ELF-1 (cell line): Measurements from ENCODE around the gene ZNF667.

Experiments
- DNase-seq: peaks from one replicate; pipeline ENCODE4 v3.0.0-alpha.2; 2016; ENCODE audit warnings: low read depth, low spot score

The ZNF667 gene

GRCh38 chr19:56476651-56477428, at the start of gene ZNF667:
ZNF667 (minus strand) TSS chr19:56477345; CDS start chr19:56462370, 14,975 bp downstream.
- no peak for DNase-seq

GRCh38 chr19:56525214-56525860, 48.2 kb upstream of the ZNF667 start:
- DNase-seq: no peak

DNA sequence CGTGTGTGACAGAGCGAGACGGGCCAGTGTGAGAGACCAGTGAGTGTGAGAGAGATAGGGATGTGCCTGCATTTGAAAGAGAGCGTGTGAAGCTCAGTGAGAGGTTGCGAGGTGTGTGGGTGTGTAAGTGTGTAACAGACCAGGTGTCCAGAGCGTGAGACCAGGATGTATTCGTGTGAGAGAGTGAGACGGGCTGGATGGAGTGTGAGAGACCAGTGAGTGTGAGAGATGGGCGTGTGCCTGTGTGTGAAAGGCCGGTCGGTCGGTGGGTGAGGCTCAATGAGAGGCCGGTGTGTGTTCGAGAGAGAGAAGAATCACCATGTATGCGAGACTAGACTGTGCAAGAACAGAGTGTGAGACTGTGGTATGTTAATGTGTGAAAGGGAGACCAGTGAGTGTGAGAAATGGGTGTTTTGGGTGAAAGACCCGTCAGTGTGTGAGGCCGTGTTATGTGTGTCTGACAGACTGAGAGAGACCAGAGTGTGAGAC, 31.2 kb upstream of the ZNF667 start:
- DNase-seq: no peak

DNA sequence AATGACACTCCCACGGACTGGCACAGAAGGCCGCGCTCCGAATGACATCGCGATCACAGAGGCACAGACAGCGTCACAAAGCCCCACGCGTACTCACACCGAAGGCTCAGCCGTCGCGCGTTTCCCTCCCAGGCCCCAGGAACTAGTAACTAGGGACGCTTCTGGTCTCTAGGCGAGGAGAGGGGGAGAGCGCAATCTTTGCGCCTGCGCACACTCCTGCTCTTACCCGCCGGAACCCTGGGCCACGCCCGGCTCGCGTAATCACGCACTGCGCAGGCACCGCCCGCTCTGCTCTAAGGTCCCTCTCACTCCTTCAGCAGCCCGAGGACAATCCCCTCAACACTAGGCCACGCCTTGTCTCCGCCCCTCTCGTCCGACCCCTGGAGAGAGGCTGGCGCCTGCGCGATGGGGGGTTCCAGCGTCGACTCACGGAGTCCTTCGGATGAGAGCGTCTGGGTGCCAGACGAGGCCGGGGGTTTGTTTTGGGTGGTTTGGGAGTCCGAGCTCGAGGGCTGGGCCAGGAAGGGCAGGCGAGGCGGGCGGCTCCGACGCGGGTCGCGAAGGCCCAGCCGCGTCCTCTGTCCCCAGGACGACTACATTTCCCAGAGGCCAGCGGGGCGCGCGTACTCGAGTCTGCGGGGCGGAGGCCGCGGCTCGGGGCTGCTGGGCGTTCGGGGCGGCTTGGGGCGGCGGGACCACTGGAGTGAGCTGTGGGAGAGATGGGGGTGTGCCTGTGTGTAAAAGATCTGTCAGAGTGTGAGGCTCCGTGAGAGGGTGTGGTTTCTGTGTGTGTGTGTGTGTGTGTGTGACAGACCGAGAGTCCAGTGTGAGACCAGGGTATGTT, 30.5 kb upstream of the ZNF667 start, which contains the start of gene ZNF471:
Gene ZNF471 (plus strand): TSS at position 410 of the 844 bp plus-strand sequence. CDS start 3,717 bp downstream, outside the sequence.
- peak; percentile 100 for DNase-seq

GRCh38 chr19:56504581-56504980, 27.4 kb upstream of the ZNF667 start:
- DNase-seq: no peak

DNA sequence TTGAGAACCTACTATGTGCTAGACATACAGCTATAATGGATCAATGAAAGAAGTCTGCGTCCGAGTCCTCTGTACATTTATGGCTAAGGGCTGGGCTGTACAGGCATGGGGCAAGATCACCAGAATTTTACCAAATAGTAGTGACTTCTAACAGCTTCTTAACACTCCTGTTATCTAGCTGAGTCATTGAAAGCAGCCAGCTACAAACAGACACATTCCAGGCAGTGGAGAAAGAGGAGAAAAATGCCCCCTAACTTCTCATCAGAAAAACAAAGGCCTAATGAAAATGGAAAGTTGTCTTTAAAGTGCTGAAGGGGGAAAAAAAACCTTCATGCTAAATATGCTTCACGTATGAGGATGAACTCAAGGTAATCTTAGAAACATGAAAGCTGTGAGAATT, 14.3 kb upstream of the ZNF667 start:
- no peak for DNase-seq

DNA sequence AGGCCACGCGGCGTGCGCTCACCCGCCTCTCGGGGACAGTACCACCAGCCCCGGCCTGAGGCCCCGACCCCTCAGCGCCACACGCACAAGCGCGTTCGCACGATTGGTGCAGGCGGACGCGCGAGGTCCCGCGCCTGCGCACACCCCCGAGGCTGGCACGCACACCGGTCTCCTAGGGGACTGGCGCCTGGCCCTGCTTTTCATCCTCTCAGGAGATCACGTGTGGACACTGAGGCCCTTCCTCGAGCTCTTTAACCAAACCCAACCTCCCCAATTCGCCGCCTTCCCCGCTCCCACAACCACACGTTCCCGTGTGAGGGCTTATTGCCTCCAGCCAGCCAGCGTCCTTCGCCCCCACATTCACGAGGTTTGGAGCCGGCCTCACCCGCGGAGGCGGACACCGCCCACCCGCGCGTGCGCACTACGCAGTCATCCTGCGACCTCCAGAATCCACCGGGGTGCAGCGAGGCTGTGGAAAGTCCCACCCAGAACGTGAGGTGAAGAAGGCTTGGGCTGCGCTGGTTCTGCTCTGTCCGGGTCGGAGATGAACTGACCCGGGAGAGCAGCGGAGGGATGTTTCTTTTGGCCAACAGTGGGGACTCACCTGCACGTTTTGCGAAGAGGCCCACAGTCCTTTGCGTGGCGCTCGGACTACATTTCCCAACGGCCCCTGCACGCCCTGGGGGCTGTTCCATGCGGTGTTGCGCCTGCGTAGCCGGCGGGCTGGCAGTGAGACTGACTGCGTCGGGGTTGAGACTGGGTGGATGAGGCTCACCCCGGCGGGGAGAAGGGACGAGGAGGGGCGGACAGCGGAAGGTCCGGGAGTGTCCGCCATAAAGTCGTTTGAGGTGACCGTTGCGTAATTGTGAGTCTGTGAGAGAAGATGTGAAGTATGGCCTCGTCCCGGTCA, 539 bp upstream of the ZNF667 start:
- DNase-seq: peak; percentile 93

DNA sequence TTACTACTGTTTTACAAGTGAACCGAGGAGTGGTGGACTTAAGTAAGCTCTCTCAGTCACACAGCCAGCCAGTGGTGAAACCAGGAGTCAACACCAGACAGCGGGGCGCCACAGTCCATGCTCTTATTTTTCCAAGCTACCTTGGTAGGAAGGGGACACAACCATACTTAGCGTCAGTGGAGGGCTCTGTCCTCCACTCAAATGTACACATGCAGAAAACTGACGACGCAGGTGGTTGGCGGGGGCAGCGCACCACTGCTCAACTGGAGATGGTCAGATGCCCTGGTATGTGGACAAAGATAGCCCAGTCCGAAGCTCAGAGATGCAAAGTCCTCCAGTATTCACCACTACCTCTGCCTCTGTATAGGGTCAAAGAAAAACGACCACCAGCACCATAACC, 1.1 kb downstream of the ZNF667 start:
- DNase-seq: no peak

DNA sequence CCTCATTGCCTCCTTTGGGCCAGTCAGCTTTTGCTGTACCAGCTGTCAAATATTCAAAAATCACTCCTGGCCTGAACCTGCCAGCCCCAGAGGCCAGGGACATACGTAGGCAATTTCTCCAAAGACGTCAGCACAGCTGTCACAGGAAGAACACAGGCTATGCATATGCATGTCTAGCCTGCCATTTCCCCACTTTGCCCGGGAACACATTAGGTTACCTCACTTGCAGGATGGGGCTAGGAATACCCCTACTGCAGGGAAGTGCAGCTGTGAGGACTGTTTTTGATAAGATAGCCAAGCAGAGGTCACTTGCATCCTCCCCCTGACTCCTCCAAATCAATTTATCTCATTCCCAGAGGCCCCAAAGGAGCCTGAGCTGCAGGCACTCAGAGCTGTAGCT, 2.8 kb downstream of the ZNF667 start:
- DNase-seq: no peak

DNA sequence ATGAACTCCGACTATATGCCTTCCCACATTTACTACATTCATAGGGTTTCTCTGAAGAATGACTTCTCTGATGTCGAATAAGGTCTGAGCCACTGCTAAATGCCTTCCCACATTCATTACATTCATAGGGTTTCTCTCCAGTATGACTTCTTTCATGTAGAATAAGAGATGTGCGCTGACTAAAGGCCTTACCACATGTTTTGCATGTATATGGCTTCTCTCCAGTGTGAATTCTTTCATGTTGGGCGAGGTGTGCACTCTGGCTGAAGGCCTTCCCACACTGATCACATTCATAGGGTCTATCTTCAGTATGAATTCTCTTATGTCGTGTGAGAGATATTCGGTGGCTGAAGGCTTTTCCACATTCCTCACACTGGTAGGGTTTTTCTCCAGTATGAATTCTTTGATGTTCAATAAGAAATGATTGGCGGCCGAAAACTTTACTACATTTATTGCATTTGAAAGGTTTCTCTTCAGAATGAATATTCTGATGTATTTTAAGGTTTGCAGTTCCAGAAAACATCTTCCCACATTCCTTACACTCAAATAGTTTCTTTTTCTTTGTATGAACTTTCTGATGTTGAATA, 35.8 kb downstream of the ZNF667 start:
- DNase-seq: no peak

DNA sequence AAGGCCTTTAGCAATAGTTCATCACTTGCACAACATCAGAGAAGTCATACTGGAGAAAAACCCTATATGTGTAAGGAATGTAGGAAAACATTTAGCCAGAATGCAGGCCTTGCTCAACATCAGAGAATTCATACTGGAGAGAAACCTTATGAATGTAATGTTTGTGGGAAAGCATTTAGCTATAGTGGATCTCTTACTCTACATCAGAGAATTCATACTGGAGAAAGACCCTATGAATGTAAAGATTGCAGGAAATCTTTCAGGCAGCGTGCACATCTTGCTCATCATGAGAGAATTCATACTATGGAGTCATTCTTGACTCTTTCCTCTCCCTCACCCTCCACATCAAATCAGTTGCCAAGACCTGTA, 53.2 kb downstream of the ZNF667 start:
- DNase-seq: no peak

DNA sequence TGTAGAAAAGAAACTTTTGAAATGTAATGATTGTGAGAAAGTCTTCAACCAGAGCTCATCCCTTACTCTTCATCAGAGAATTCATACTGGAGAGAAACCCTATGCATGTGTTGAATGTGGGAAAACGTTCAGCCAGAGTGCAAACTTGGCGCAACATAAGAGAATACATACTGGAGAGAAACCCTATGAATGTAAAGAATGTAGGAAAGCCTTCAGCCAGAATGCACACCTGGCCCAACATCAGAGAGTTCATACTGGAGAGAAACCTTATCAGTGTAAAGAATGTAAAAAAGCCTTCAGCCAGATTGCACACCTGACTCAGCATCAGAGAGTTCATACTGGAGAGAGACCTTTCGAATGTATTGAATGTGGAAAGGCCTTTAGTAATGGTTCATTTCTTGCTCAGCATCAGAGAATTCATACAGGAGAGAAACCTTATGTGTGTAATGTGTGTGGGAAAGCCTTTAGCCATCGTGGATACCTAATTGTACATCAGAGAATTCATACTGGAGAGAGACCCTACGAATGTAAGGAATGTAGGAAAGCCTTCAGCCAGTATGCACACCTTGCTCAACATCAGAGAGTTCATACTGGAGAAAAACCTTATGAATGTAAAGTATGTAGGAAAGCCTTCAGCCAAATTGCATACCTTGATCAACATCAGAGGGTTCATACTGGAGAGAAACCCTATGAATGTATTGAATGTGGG, 53.7 kb downstream of the ZNF667 start:
- no peak for DNase-seq

GRCh38 chr19:56405062-56405461, 72.1 kb downstream of the ZNF667 start:
- DNase-seq: no peak

GRCh38 chr19:56404705-56405056, 72.5 kb downstream of the ZNF667 start:
- no peak for DNase-seq

DNA sequence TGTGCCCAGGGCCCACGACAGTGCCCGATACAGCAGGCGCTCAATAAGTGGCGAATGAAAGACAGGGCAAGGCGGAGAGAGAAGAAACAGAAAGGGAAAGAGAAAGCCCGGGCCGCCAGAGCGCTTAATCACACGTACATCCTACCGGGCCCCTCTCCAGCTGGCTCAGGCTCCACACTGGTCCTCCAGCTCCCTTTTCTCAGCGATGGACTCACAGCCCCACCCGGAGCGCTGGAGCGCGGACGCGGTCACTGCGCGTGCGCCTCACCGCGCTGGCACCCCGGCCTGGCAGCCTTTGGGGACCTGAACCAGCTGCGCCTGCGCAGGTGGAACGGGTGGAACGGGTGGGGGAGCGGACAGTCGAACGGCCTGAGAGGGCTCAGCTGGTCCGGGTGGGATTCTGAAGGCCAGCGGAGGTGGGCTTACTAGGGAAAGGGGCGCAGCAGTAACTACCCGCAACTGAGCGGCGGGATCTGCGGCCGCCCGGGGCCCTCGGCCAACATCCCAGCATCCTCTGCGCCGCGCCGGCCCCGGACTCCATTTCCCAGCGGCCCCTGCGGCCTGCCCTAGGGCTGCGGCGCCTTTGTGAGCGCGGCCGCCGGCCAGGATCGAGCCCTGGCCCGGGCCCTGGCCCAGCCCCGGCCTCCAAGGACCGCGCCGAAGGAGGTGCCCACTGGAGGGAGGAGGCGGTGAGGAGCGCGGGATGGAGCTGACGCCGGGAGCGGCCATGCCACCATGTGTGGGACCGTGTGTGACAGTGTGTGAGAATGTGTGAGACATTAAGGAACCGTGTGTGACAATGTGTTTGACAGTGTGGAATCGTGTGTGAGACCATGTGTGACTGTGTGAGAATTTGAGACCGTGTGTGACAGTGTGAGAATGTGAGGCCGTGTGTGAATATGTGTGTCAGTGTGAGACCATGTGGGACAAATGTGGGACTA, 73.1 kb downstream of the ZNF667 start, which contains the start of gene ZNF583:
Gene ZNF583 (plus strand): TSS at position 569 of the 941 bp plus-strand sequence. CDS start 2,783 bp downstream, outside the sequence.
- DNase-seq: peak; percentile 92

DNA sequence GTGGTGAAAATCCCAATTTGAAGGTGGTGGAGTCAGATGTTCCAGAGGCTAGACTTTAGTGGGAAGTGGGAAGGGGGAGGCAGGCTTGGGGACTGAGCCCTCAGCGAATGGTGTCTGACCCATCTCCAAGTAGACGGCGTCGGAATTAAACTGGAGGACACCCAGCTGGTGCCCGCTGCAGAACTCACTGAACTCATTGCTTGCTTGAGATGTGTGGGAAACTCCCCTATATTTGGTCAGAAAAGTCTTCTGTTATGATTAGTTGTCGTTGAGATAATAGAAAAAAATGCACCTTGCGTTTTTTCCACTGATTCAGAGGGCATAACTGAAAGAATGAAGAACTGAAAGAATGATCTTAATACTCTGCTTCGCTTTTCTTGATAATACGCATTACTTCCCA, 73.9 kb downstream of the ZNF667 start:
- DNase-seq: no peak

GRCh38 chr19:56400485-56400884, 76.7 kb downstream of the ZNF667 start:
- DNase-seq: no peak

DNA sequence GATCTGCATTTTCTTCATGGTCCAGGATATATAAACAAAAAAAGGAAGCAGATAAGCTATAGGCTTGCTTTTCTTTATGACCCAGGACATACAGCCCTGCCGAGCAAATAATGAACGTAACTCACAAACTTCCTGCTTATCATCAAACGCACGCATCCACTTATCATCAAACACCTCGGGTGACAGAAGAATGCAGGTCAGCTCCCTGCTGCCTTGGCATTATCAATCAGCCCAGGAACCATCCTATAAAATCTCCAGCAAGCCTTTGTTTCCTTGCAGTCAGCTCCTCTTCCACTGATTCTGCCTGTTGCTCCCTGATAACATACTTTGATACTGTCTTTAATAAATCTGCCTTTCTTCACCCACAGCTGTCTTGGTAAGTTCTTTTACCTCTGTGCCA, 78.3 kb downstream of the ZNF667 start:
- DNase-seq: no peak
